Fibroblast of skin of left biceps (primary cell): ENCODE results near the gene ZBTB7B.

ENCODE experiments used
- DNase-seq, 2 experiments: peaks; one replicate each; pipeline ENCODE4 v3.0.0-alpha.2; 2013; ENCODE audit warnings: low read depth in 2 of 2

Gene ZBTB7B

DNA sequence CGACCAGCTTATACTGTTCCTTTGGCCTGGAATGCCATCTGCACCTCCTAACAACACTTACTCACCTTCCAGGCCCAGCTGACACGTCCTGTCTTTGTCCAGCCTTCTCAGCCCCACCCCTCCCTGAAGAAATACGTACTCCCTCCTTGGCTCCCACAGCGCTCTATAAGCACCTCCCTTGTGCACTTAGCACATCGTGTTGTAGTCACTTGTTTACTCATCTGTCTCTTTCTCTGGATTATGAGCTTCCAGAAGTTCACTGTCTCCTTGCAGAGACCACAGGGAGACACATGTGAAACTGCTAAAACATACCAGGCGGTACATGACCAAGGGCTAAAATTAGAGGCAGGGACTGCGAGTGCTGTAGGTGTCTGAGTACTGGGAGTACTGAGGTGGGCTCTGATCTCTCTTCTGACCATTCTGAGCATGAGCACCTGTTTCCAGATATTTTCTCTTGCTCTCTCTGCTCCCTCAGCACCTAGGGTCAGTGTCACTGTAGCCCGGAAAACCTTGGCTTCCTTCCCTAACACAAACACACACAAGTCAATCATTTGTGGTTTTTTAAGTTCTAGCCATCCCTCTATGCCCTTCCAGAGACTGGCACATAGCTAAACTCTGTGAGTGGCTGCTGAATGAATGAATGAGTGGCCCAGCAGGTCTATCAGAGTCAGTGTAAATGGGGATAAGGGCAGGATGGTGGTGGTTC is 36.2 kb downstream of the ZBTB7B start:
- no peak for DNase-seq

- no peak for DNase-seq
Observed at GRCh38 chr1:155039308-155039669, 36.7 kb downstream of the ZBTB7B start.

GRCh38 chr1:155040358-155041093 is 37.9 kb downstream of the ZBTB7B start:
- no peak for DNase-seq

- DNase-seq: no peak
Observed at GRCh38 chr1:155042789-155043188, 40.2 kb downstream of the ZBTB7B start.

GRCh38 chr1:155043301-155043702 is 40.7 kb downstream of the ZBTB7B start:
- no peak for DNase-seq

DNA sequence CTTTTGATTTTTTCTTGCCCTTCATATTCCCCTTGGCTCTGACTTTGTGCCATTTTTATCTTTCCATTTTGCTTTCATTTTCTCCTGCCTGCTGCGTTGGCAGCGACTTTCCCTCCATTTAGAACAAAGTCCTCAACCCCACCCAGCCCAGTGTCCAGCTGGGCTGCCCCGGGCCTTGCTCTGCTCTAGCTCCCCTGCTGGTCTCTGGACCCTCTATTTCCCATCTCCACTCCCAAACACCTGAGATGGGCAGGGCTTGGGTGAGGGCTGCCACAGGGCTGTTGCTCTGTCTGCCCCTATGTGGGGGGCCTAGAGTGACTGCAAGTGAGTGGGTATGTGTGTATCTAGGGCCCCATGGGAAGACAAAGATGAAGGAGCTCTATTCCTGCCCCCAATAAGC is 41.2 kb downstream of the ZBTB7B start:
- no peak for DNase-seq

GRCh38 chr1:155044365-155044764 is 41.8 kb downstream of the ZBTB7B start:
- no peak for DNase-seq

DNA sequence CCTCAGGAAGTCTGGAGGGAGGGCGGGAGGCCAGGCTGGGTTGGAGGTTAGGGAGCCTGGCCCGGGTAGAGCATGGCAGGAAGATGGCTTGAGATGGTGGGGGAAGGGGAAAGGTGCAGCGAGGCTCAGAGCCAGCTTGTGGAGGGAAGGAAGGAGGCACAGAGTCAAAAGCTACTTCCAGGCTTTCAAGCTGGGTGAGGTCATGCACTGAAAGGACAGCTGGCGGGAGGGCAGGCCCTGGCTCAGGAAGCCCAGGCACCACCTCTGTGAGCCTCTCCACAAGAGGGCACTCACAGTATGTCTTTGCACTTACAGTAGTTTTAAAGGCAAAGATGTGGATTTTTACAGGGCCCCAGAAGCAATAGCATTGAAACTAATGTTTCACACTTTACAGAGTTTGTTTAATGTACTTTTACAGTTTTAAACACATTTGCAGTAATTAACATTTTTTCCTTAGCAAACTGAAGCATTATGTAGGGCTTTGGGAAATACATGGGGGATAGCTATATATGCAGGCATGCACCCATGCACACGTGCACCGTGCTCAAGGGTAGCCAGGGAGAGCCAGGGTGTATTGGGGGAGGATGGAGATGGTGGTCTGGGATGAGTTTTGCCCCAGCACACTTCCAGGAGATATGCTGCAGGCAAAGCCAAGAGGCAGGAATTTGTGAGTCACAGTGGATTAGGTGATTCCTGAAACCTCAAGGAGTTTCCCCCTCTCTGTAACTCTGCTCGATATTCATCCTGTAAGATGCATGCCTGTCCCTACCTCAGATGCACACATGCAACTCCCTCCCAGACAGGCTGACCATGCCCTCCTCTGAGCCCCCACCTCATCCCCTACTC is 42.4 kb downstream of the ZBTB7B start:
- no peak for DNase-seq

DNA sequence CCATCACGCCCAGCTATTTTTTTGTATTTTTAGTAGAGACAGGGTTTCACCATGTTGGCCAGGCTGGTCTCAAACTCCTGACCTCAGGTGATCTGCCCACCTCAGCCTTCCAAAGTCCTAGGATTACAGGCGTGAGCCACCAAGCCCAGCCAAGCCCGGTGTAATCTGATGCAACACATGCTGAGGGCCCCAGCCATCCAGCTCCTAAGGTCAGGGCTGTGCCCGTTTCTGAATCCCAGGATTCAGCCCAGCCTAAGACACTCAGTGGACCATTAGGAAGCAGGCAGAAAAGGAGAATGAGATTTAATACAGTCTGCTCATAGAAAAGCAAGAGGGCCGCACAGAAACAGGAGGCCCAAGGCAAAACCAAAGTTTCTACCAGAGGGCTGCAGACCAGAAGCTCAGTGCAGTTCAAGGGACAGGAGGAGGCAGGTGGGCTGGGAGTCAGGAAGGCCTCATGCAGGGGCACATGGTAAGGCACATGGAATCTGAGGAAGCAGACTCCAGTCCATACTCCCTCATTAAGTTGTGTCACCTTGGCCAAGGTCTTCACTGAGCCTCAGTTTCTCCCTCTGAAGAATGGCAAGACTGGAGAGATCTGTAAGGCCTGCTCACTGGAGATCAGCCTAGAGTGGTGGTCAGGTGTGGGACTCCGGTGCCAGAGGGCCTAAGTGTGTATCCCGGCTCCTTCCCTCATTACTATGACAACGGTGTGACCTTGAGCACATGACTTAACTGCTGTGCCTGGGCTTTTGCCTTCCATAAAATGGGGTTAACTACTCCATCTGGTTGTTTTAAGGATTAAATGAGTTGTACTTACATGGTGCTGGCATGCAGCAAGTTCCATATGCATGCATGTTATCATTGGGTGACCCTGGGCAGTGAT is 46.1 kb downstream of the ZBTB7B start:
- DNase-seq: no peak

GRCh38 chr1:155049651-155050559 is 47.3 kb downstream of the ZBTB7B start:
- no peak for DNase-seq

- DNase-seq: no peak
Observed at GRCh38 chr1:155050560-155051341, 48.1 kb downstream of the ZBTB7B start, which contains the start of gene ADAM15. TSS of gene ADAM15 (plus strand) at chr1:155051316. CDS start at chr1:155051387, 71 bp downstream.

DNA sequence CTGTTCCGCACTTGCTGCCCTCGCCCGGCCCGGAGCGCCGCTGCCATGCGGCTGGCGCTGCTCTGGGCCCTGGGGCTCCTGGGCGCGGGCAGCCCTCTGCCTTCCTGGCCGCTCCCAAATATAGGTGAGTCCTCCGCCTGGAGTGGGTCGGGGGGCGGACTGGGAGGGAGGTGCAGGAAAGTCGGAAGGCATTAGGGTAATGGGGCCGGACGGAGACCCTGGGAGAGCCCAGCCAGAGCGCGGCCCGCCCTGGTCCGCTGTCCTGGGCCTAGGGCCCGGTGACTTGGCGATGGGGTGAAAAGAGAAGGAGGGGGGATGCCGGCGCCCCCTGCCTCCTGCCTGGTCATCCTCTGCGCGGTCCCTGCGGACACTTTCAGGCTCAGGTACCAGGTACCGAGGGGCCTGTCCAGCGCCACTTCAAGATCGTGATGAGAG is 48.8 kb downstream of the ZBTB7B start:
- no peak for DNase-seq

DNA sequence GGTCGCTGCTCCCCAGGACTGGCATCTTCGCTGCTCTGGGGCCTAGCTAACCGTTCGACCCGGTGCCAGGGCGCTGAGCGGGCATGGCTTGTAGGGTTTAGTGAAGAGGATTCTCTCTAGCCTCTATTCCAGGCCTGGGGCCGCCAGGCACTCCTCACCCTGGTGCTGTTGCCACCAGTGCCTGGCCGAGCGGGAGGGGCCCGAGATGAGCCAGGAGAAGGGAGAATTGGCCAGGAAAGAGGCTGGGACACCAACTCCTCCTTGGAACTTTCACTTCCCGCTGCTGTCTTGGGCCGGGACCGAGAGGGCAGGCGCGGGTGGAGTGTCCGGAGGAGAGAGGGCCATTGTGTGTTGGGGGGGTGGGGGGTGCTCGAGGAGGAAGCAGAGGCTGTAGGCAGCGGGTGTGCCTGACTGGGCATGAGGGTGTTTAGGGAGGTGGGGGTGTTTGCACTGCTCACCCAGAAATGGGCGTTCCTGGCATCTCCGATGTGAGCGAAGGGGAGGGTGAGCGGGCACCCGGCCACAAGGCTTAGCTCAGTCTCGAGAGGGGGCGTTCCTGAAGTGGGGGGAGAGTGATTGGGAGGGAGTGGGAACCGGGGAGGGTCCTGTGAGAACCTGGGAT is 49.3 kb downstream of the ZBTB7B start:
- no peak for DNase-seq

- DNase-seq: no peak
Observed at GRCh38 chr1:155052439-155053395, 50.1 kb downstream of the ZBTB7B start.

DNA sequence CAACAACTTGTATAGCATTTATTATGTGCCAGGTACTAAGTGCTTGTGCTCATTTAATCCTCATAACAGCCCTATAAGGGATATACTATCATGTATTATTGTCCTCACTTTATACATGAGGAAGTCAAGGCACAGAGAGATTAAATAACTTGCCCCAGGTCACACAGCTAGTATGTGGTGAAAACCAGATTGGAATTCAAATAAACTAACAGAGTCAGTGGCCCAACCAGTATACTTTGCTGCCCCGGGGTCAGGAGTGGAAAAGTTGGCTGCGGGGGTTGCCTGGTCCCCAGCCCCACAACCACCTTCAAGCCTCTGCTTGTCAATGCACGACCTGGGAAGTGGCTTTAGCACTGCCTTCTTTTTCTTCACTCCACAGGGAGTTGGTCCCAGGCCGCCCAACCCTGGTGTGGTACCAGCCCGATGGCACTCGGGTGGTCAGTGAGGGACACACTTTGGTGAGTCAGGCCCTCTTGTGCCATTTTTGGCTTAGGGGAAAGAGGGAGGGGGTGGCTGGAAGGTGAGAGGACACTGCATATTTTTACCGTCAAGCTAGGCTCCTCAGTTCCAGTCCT is 51.0 kb downstream of the ZBTB7B start:
- DNase-seq: no peak

DNA sequence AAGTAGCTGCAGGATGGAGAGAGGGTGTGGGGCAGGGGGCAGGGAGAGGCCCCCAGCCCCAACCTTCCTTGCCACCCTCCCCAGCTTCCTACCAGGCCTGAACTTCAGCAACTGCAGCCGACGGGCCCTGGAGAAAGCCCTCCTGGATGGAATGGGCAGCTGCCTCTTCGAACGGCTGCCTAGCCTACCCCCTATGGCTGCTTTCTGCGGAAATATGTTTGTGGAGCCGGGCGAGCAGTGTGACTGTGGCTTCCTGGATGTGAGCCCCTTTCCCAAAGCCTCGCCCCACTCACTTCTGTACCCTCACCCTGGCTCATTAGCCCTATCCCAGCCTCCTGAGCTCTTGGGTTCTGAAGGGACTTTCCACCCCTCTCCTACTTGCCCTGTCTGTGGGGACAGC is 54.5 kb downstream of the ZBTB7B start:
- no peak for DNase-seq

DNA sequence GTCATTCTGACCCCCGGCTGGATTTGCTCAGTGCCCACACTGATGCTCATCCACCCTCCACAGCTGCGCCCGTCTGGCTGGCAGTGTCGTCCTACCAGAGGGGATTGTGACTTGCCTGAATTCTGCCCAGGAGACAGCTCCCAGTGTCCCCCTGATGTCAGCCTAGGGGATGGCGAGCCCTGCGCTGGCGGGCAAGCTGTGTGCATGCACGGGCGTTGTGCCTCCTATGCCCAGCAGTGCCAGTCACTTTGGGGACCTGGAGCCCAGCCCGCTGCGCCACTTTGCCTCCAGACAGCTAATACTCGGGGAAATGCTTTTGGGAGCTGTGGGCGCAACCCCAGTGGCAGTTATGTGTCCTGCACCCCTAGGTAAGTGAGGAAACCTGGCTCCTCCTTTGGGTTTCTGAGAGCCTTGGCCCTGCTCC is 55.2 kb downstream of the ZBTB7B start:
- DNase-seq: no peak

DNA sequence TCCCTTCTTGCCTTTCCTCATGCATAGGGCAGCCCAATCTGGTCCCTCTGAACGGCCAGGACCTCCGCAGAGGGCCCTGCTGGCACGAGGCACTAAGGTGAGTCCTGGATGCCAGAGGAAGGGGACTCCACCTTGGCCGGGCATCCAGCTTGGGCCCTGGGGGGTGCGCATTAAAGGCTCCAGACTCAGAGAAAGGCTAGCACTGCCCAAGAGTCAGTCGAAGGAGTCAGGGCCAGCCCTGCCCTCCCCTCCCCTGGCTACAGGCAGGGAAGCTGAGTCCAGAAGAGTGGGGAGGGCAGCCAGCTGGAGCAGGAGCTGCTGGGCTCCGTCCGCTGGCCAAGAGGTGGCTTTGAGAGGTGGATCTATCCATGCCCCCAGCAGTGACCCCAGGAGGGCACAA is 58.1 kb downstream of the ZBTB7B start:
- DNase-seq: no peak
